Mesendoderm (in vitro differentiated cells): ENCODE data around the gene NCOA6. TPM values are rescaled to one million over a fixed set of nuclear protein-coding genes. Genes with fewer than 3 reads are reported as not detected.

Source experiments
- DNase-seq: peaks from one replicate; pipeline ENCODE4 v3.0.0; 2013
- H2AK5ac ChIP-seq: 2 replicates; pipeline ENCODE4 v1.6.1; 2013; ENCODE audit warnings: low read length, inconsistent platforms
- H2BK120ac ChIP-seq: 2 replicates; pipeline ENCODE4 v1.6.1; 2013; ENCODE audit warnings: low read depth, mild to moderate bottlenecking, low read length, moderate library complexity, mixed read lengths
- H2BK15ac ChIP-seq: replicated peaks from 2 replicates; pipeline ENCODE4 v1.6.1; 2013; ENCODE audit warnings: low read depth, mild to moderate bottlenecking, moderate library complexity
- H2BK5ac ChIP-seq: 2 replicates; pipeline ENCODE4 v1.6.1; 2013; ENCODE audit warnings: low read length, inconsistent platforms
- H3K18ac ChIP-seq: 2 replicates; pipeline ENCODE4 v1.6.1; 2013; ENCODE audit warnings: mild to moderate bottlenecking, low read length, mixed read lengths
- H3K23ac ChIP-seq: one replicate; pipeline ENCODE4 v1.6.1; 2013; ENCODE audit warnings: low read length
- H3K27ac ChIP-seq: 2 replicates; pipeline ENCODE4 v1.5.1; 2013; ENCODE audit warnings: low read depth, mild to moderate bottlenecking, inconsistent platforms, low read length, moderate library complexity
- H3K27me3 ChIP-seq: 2 replicates; pipeline ENCODE4 v1.6.1; 2013; ENCODE audit warnings: low read length, control low read depth, mild to moderate bottlenecking, inconsistent platforms; ENCODE audit not compliant: insufficient read depth, poor library complexity
- H3K36me3 ChIP-seq: 2 replicates; pipeline ENCODE4 v1.6.1; 2013; ENCODE audit warnings: low read length, inconsistent platforms; ENCODE audit not compliant: control insufficient read depth, insufficient read depth
- H3K4ac ChIP-seq: one replicate; pipeline ENCODE4 v1.6.1; 2013; ENCODE audit warnings: low read depth, mild to moderate bottlenecking, low read length, moderate library complexity
- H3K4me1 ChIP-seq: 2 replicates; pipeline ENCODE4 v1.6.1; 2013; ENCODE audit warnings: low read depth, low read length, inconsistent platforms; ENCODE audit not compliant: control insufficient read depth
- H3K4me2 ChIP-seq: 2 replicates; pipeline ENCODE4 v1.6.1; 2013; ENCODE audit warnings: low read length
- H3K4me3 ChIP-seq: 2 replicates; pipeline ENCODE4 v1.5.1; 2013; ENCODE audit warnings: mild to moderate bottlenecking, low read length
- H3K56ac ChIP-seq: one replicate; pipeline ENCODE4 v1.6.1; 2013; ENCODE audit warnings: low read length
- H3K79me1 ChIP-seq: 2 replicates; pipeline ENCODE4 v1.6.1; 2013; ENCODE audit warnings: low read length, inconsistent platforms
- H3K79me2 ChIP-seq: 2 replicates; pipeline ENCODE4 v1.6.1; 2013; ENCODE audit warnings: mild to moderate bottlenecking, low read length; ENCODE audit not compliant: control insufficient read depth, insufficient read depth
- H3K9ac ChIP-seq: 2 replicates; pipeline ENCODE4 v1.6.1; 2013; ENCODE audit warnings: low read length, inconsistent platforms
- H4K5ac ChIP-seq: one replicate; pipeline ENCODE4 v1.6.1; 2013; ENCODE audit warnings: low read length
- H4K8ac ChIP-seq: one replicate; pipeline ENCODE4 v1.6.1; 2013; ENCODE audit warnings: low read depth, mild to moderate bottlenecking, control low read depth, low read length, moderate library complexity
- WGBS: extraction: QIAGEN DNeasy Blood & Tissue Kit; methylation state at CpG from one replicate; pipeline ENCODE4 v1.1.7; 2013; ENCODE audit warnings: low lambda C conversion rate, missing lambda C conversion rate; ENCODE audit not compliant: insufficient coverage; ENCODE audit errors: extremely low coverage; 5-methylcytosine and 5-hydroxymethylcytosine counted together
- small RNA-seq: library from polyadenylated mRNA; stranded (forward); fragments of <200 nt; extraction: miRNeasy Mini kit (QIAGEN cat#:217004); gene quantifications from one replicate; pipeline ENCODE3, GENCODE V24; 2013; ENCODE audit not compliant: insufficient read depth

The NCOA6 gene

DNA sequence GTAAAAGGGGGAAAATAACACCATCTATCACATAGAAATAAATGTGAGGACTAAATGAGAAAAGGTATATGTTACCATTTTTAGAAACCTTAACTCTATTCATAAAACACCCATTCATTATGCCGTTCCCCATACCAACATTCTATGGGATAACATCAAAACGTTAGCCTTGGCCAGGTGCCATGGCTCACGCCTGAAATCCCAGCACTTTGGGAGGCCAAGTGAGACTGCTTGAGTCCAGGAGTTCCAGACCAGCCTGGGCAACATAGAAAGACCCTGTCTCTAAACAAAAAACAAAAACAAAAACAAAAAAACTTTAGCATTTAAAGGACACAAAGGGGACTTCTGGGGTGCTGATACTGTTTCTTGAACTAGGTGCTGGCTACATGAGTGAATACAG, 149.9 kb downstream of the NCOA6 start:
- Histone ChIP-seq H2AK5ac (no peak overlapping the region), H3K27me3 (no peaks in the 10 kb centered on the region), H3K4ac (no peak overlapping the region), H3K56ac (no peak overlapping the region), H4K5ac (no peak overlapping the region), H3K4me3 (no peak overlapping the region), H4K8ac (no peak overlapping the region), H3K18ac (no peak overlapping the region), H2BK120ac (no peak overlapping the region), H3K27ac (no peak overlapping the region), H3K4me2 (no peak overlapping the region), H3K79me2 (no peaks in the 10 kb centered on the region), H3K36me3 (no peaks in the 10 kb centered on the region), H2BK5ac (no peak overlapping the region), H3K79me1 (no peaks in the 10 kb centered on the region), H3K4me1 (no peaks in the 10 kb centered on the region), H2BK15ac (no peak overlapping the region), H3K23ac (no peak overlapping the region), H3K9ac (no peak overlapping the region)
- WGBS: no CpG with 5 or more reads among the region's 3 CpGs
- no peak for DNase-seq

GRCh38 chr20:34673412-34673811, 152.0 kb downstream of the NCOA6 start:
- Histone ChIP-seq H3K4me3 (no peak overlapping the region), H2BK5ac (no peak overlapping the region), H2BK15ac (no peak overlapping the region), H4K5ac (no peak overlapping the region), H4K8ac (no peak overlapping the region), H3K27ac (no peak overlapping the region), H3K18ac (no peak overlapping the region), H3K23ac (no peak overlapping the region), H3K4ac (no peak overlapping the region), H3K4me2 (no peak overlapping the region), H2BK120ac (no peak overlapping the region), H3K79me2 (no peaks in the 10 kb centered on the region), H3K27me3 (no peaks in the 10 kb centered on the region), H2AK5ac (no peak overlapping the region), H3K79me1 (no peaks in the 10 kb centered on the region), H3K56ac (no peak overlapping the region), H3K36me3 (no peaks in the 10 kb centered on the region), H3K9ac (no peak overlapping the region), H3K4me1 (no peaks in the 10 kb centered on the region)
- no peak for DNase-seq
- WGBS: no CpG with 5 or more reads among the region's 5 CpGs

- WGBS: no CpG with 5 or more reads among the region's 1 CpG
- Histone ChIP-seq H3K4me1 (no peaks in the 10 kb centered on the region), H3K27me3 (no peaks in the 10 kb centered on the region), H3K9ac (no peak overlapping the region), H4K5ac (no peak overlapping the region), H3K4me2 (no peak overlapping the region), H2BK5ac (no peak overlapping the region), H2BK15ac (no peak overlapping the region), H4K8ac (no peak overlapping the region), H3K4me3 (no peak overlapping the region), H2BK120ac (no peak overlapping the region), H3K4ac (no peak overlapping the region), H2AK5ac (no peak overlapping the region), H3K36me3 (no peaks in the 10 kb centered on the region), H3K56ac (no peak overlapping the region), H3K27ac (no peak overlapping the region), H3K18ac (no peak overlapping the region), H3K79me1 (no peaks in the 10 kb centered on the region), H3K79me2 (no peaks in the 10 kb centered on the region), H3K23ac (no peak overlapping the region)
- no peak for DNase-seq
These were observed 156.4 kb downstream of the NCOA6 start for GRCh38 chr20:34669094-34669493.

Small RNAs within 50 kb of the gene (small RNA-seq; reads per million reads assigned to genes)
- gene AL118520.1: not detected
